HG02678 (cell line): ENCODE measurements around the gene R3HDML.

Experiments
- ATAC-seq: cut with Tn5 transposase; IDR thresholded peaks from one replicate; pipeline ENCODE4 v1.9.1; 2021; ENCODE audit warnings: mild to moderate bottlenecking, moderate library complexity; ENCODE audit not compliant: unreplicated experiment

The R3HDML gene

GRCh38 chr20:44398335-44398734, 61.5 kb downstream of the R3HDML start:
- ATAC-seq, result no peak

DNA sequence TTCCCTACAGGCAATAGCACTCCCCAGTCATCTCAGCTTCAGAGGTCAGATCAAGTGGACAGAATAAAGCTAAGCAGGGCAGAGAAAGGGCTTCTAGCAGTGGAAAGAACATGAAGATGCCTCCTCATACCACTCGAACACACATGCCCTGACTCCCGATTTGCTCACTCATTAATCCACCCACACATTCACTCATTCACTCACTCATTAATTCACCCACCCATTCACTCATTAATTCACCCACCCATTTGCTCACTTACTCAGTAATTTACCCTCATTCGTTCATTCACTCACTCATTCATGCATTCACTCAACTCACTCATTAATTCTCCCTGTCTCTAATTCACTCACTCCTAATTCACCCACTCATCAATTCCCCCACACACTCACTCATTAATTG, 62.6 kb downstream of the R3HDML start:
- no peak for ATAC-seq

GRCh38 chr20:44400671-44400969, 63.8 kb downstream of the R3HDML start:
- no peak for ATAC-seq
